ENCODE results near the gene ITGA11.

Gene ITGA11

DNA sequence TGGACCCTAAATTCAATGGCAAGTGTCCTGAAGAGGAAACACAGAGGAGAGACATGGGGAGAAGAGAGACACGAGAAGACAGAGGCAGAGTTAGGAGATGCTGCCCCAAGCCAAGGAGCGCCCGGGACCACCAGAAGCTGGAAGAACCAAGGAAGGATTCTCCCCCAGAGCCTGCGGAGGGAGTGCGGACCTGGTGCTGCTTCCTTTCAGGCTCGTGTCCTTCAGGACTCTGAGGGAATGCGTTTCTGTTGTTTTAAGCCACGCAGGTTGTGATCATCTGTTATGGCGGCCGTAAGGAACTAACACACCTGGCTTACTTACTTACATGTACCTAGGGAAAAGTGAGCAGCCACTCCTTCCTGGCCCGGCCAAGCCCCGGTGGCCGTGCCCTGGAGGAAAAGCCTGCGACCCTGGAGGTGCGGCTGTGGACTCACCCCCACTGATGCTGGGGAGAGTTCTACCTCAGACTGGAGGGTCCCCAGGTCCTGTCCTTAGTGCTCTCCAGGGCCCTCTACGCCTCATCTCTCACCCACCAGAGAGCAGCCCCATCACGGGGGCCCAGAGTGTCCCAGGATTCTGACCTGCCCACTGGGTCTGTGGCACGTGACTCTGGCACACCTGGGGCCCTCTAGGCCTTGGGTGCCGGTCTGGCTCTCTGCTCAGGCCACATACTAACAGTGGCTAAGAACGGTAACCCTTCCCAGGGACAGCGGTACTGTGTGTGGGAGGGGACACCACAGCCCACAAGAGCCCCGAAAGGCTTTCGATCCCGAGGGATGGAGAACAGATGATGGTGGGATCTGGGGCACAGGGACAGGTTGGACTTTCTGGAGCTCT, 61.8 kb downstream of the ITGA11 start:
- no peak for DNase-seq

DNA sequence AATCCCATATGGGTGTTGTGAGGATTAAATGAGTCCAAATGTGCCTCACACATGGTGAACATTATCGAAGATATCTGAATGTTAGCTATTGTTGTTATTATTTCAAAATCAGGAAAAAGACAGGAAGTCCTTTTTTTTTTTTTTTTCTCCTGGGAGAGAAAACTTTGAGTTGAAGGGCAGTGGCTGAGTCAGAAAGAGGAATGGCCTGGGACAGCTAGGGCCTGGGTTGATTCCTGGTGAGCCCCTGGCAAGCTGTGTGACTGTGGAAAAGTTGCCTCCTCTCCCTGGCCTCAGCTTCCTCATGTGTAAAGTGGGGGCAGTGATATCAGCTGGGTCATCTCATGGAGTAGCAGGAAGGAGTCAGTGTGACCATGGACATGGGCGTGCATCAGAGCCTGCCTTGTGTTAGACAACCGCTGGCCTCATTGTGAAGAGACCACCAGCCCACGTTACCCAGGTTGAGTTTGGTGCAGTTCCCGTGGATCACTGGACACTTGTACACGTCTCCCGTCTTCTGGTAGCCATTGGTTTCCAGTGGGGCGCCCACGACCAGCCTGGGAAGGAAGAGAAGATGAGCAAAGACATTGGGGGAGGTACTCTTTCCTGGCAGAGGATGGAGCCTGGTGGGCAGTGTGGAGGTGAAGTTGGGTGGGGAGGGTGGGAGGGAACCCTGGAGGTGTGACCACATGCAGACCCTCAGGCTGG, 63.1 kb downstream of the ITGA11 start:
- DNase-seq = no peak

DNA sequence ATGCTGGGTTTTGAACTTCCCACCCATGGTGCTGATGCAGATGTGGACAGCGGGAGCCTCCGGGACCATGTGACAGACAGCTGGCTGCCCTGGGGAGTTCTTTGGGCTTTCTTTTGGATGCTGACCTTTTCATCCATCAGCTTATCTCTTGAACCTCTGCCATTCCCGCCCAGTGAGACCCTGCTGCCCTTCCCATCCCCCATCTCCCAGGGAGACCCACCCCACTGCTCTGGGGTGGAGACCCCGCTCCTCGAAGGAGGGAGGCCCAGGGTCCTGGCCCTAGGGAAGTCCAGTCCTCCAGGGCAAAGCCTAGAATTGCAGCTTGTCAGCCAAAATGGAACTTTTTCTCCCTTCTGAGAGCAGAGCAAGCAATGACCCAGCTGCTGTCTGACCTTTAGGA, 64.0 kb downstream of the ITGA11 start:
- no peak for DNase-seq

DNA sequence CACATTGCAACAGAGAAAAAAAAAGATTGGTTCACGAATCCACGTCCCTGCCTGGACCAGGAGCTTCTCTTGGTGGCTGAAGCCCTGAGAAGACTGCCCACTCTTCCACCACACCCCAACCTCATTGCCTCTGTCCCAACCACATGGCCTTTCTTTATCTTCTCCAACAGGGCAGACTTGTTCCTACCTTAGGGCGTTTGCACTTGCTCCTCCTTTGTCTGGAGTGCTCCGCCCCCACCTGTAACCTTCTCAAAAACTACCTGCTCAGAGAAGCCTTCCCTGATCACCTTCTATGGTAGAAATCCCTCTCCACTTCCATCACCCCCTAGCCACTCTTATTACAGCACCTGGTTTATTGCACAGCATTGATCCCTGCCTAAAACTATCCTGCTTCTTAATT, 64.7 kb downstream of the ITGA11 start:
- DNase-seq = no peak

DNA sequence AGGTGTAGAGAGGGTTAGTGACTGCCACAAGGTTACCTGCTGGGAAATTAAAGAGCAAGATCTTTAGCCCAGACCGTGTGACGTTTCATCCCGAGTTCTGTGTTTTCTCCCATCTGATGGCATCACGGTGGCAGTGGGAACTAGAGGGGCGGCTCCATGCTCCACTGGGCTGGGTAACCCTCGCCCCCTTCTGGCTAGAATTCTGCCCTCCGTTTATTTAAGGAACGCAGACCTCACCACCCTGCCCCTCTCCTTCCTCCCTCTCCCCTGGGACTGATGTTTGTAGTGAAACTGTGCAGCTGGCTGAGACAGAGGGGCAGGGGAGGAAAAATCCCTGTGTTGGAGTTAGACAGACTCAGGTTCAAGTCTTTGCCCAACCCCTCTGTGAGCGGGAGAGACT, 65.6 kb downstream of the ITGA11 start:
- peak; percentile 70 for DNase-seq

DNA sequence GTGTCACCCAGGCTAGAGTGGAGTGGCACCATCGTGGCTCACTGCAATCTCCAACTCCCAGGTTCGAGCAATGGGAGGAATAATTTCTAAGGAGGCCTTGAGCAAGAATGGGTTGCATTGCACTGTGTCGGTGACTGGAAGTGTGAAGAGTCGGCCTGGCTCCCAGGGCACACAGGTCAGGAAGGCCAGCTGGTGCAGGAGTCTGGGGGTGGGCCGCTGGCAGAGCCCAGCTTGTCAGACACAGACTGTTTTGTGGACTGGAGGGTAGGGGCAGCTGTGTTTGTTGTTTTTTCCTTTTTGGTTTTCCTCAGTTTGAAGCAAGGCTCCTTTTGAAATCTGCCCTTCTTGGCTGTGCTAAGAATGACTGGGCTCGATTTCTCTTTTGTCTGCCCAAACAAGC, 66.2 kb downstream of the ITGA11 start:
- DNase-seq = no peak

DNA sequence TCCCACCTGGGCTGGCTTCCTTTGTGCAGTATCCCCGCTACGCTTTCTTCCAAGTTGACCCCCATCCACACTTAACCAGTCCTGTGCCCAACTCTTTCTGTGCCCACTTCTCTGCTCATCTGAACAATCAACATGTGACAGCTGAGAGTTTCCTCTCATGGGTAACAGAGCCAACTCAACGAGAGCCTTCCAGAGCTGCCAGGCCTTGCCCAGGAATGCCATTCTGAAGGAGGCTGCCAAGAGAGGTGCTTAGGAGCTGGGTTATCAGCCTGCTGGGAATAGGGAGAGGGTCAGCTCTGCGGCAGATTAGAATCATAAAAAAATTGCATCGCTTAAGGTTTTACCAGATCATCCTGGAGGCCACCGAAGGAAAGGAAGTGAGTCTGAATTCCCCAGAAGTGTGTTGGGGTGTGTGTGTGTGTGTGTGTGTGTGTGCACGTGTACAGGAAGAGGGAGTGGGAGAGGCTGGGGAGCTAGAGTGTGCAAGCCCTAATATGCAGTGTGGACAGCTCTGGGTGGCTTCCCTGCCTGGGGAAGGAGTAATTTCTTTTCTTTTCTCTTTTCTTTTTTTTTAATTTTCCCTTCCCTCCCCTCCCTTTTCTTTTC, 66.7 kb downstream of the ITGA11 start:
- DNase-seq = no peak

DNA sequence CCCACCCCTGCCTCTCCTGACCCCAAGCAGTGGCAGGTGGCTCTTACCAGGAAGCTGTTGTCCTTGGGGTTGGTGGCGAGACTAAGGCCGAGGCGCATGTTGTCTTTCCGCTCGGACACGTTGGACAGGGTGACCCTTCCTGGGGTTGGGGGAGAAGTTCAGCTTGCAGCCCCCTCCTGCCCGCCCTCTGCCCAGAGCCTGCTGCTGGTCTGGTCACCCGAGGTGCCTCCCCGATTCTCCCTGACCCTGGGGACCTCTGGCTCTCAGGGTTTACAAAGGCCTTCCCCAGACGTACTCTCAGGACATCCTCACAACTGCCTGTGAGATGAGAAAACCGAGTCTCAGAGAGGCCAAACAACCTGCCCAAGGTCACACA, 67.3 kb downstream of the ITGA11 start:
- DNase-seq = no peak

DNA sequence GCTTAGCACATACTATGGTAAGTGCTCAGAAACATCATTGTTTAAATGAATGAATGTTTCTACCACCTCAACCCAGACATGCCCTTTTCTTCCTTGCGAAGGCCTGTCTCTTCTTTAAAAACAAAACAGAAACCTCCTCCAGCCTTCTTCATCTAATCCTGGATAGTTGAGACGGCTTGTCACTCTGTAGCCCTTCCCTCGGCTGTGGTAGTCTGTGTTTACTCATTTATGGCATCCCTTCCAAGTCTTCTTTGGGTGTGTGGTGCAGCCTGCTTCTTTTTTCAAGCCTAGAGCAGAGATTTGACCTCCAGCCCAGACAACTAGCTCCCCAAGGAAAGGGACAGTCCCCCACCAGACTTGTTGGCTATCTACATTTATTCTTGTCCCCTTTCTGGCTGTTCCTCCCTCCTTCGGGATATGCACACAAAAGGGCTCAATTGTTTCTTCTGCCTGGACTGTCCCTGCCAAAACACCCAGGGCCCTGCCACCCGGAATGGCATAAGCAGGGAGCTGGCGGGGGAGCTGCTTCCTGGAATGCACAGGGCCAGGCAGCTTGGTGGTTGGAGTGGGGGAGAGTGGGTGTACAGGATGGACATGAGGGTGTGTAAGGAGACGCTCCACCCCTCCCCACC, 67.8 kb downstream of the ITGA11 start:
- no peak for DNase-seq

DNA sequence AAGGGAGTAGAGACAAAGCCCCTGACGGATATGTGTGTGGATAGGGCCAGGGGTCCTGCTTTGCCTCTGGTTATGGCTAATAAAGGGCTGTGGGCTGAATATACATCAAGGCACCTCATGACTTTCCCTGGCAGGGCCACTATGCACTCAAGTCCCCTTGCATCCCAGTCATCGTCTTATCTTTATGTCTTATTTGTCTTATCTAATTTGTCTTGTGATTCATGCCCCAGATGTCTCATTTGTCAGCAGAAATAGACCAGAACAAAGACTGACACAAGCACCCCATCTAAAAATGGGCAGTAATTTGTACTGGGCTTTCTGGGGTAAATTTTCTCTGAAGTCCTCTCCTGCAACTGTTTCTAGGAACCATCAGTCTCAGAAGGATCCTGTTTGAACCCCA, 68.6 kb downstream of the ITGA11 start:
- DNase-seq = no peak

DNA sequence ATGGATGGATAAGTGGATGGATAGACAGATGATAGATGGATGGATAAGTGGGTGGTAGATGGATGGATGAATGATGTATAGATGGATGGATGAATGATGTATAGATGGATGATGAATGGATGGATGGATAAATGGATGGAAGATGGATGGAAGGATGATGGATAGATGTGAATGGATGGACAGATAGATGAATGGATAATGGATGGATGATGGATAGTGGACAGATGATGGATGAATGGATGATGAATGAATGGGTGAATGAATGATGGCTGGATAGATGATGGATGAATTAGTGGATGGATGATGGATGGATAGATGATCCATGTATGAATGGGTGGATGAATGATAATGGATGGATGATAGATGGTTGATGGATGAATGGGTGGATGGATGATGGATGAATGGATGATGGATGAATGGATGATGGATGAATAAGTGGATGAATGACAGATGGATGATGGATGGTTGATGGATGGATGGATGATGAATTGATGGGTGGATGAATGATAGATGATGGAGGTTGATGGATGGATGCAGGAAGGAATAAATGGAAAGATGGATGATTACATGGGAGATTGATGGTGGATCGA, 69.3 kb downstream of the ITGA11 start:
- DNase-seq = no peak

DNA sequence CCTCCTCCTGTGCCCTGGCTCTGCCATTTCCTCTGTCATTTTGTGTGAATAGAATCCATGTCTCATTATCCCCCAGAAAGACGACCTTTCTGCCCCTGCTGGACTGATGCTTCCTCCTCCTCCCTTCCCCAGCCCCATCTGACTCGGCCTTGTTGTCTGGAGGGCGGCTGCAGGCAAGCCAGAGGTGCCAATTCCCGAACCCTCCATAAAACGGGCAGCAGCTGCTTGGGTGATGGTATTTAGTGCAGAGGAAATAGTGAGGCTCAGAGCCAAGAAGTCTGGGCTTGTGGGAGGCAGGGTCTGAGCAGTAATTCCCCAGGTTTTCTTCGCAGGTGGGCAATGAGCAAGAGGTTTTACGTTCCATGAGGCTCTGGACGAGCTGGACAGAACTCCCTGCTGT, 71.2 kb downstream of the ITGA11 start:
- DNase-seq = no peak

DNA sequence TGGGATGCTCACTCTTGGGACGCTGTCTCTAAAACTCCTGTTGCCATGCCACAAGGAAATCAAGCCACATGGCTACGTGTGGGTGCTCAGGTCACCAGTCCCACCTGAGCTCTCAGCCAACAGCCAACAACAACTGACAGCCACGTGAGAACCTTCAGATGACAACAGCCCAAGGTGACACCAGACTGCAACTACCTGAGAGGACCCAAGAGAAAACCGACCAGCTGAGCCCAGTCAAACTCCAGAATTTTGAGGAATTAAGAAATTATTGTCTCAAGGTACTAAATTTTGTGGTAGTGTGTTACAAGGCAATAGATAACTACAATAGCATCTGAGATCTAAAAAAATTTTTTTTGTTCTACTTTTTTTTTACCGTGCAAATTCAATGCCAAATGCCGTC, 75.2 kb downstream of the ITGA11 start:
- DNase-seq = no peak

DNA sequence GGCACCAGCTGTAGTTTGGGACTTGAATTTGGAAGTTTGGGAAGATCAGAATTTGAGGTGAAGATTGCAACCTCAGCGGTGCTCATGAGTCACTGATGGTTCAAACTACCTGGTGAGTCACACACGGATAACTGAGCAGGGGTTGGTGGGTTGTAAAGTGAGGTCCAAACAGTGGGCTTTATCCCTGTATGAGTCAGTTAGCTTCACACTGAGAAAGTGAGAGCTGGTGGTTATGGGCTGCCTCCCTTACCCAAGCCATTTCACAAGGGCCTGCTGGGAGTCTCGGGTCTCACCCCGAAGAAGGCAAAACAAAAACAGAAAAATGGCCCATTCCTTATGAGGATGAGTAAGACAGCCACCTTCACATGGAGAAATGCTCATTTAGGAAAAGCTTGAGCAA, 77.0 kb downstream of the ITGA11 start:
- no peak for DNase-seq

DNA sequence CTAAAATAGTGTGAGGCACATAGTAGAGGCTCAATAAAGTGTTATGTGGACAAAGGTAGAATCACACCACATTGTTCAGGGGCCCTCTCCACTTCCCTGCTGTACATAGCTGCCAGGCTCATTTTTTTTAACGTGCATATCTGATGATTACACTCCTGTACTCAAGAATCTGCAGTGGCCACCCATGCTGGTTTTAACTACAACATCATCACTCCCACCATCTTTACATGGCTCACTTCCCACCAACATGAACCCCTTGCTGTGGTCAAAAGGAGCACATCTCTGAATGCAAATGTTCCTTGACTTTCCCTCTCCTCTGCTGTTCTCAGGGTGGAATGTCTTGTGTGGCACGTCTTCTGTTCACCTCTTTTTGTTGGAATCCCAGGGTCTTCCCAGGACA, 77.7 kb downstream of the ITGA11 start:
- no peak for DNase-seq

DNA sequence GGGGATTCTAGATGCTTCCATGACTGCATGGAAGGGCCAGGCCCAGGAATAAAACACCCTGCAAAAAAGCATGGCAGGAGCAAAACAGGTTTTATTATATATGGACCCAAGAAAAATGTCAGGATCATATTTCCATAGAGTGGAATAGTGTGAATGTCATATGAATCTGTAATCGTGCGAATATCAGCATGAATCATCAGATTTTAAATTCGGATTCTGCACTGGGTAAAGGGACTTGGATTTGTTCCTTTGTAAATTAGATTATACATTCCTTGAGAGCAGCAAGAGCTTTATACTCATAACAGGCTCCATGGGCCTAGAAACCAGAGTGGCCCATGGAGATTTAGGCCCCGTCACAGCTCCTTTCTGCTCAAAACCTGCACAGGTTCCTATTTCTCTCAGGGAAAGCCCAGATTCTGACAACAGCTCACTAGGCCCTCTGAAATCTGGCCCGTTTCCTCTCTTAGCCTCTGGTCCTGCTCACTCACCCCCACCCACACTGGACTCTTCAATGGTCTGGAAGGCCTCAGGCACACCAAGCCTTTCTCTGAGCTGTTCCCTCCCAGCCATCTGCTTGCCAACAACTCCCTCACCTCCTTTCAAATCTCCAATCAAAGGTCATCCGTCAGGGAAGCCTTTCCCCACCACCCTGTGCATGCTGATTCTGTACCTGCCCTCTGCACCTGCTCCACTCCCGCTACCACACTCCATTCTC, 78.4 kb downstream of the ITGA11 start:
- peak; percentile 13 for DNase-seq

DNA sequence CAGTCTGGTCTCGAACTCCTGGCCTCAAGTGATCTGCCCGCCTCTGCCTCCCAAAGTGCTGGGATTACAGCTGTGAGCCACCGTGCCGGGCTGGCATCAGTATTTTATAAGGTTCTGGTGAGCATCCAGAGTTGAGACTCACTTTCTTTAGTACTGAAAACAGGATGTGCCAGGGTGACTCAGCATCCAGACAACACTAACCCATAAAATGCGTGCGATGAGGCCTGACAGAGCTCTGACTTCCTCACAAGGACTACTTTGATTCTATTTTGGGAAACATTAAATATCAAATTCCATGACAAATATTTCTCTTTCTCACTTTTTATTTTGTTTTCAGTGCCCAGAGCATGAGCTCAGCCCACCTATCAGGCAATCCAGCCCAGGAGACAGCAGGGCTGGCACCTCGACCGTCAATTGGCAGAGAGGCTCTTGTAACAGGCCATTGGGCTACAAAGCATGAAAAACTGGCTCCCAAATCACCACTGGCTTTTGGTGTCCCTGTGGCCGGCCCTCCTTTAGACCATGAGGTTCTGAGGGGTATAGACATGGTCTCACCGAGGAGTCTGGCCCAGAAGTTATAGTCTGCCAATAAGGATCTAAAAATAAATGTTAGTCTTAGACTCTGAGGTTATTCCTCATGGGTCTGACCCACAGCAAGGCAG, 79.4 kb downstream of the ITGA11 start:
- no peak for DNase-seq

DNA sequence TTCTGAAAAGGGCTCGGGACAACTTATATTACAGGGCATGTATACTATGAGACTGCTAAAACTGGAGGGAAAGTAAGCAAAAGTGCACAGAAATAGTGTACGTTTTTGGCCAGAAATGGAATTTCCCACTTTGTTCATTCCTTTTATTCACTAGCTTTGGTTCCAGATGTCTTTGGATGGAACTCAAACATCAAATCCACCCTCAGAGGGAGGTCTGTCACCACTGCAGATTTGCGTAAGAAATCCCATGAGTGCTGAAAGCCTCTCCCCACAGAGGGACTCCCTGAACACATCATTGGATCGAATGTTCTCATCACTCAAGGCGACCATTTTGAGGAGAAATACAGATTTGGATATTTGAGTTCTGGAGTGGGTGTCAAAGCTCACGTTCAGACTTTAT, 82.8 kb downstream of the ITGA11 start:
- DNase-seq = no peak

DNA sequence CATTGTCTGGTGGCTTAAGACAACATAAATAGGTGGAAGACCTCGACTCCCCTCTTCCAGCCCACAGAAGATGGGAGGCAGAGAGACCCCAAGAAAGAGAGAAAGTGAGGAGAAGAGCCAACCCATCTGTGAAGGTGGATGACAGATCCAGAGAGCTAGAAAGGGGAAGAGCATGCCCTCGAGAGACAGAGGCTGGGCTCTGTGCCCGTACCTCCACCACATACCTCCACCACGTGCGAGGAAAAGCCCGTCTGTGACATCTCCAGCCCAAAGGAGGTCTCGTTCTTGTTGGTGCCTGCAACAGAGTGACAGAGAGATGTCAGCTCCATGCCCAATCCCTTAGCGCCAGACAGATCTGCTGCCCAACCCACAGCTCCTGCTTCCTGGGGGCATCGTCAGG, 83.4 kb downstream of the ITGA11 start:
- DNase-seq = no peak

DNA sequence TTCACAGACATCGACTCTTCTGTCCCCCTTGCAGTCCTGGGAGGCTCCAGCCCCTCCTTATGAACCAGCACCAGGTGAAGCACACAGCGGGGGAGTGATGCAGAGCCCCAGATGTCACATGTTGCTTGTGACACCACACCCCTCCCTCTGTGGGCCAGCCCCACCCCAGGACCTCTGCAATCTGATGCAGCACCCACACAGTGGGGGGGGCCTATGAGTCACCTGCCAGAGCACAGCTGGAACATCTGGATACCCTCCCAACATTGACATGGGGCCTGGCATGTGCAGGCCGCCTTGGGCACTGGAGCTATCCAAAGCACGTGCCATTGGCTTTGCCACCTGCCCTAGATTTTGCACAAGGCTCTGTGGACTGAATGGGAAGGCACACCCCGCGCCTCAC, 83.9 kb downstream of the ITGA11 start:
- DNase-seq = peak; percentile 72

DNA sequence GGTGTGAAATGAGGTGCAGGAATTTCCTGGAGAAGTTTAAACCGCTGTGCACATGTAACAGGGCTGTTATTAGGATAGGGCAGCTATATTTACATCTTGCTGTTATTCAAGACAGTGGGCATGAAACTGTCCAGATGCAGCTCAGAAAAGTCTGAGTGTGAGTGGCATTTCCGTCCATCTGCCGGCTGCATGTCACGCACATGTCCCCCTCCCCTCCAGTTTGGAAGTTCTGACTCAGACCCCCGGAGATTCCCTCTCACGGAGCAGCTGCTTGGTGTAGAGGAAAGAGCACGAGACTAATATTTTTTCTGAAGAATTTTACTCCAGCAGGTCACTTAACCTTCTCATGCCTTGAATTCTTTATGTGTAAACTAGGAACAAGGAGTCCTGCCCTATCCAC, 84.6 kb downstream of the ITGA11 start:
- DNase-seq = peak; percentile 72

DNA sequence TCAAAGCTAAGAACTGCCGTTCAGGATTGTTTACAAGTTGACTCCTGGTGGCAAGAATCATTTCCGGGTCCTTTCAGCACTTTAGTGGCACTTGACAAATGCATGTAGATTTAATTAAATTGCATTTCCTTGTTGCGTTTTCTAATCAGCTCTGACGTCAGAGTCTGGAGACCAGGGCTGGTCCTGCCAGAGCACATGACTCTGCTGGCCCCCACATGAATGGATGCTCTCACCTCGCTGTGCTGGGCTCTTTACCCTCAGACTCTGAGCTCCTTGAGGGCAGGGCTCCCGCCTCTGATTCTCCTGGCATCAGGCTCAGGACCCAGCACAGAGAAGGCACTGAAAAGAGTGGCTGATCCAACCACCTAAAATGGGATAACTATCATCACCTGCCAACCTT, 85.0 kb downstream of the ITGA11 start:
- DNase-seq = no peak
